Cardiac septum (tissue), 1 donor: ENCODE results near the gene BCL11A. TPM values are rescaled to one million over a fixed set of nuclear protein-coding genes. Genes with fewer than 3 reads are reported as not detected.

Source experiments
- DNase-seq: peaks from one replicate; pipeline ENCODE4 v3.0.0-alpha.2; 2020; ENCODE audit warnings: low spot score
- intact Hi-C: fragments of 100-400 bp; cut with DNase I; formaldehyde crosslinking; loops from one replicate; pipeline ENCODE4 v1.14.0; 2022
- long read RNA-seq: library from polyadenylated mRNA; unstranded; transcript quantifications from one replicate; pipeline ENCODE4 v2.0.0, GENCODE V29; 2021
- total RNA-seq: library from RNA; stranded (reverse); fragmentation: NEBNext Ultra II Directional; extraction: Animal tissue kit (Norgen Biotek cat#: 25700); gene quantifications from one replicate; pipeline ENCODE4 v1.2.1, GENCODE V29; 2021
- donor health status: DM: no; HTN: no; CAD: no.

Gene BCL11A
- 16.9 TPM for total RNA-seq
- long read RNA-seq, partial matches to known transcripts: 0 of 9 reads
- long read RNA-seq, other reads (novel, unspliced or antisense): 7 of 9 reads

- intact Hi-C loops: loop anchor here (5.0 to 10.0 kb wide), 4 partner anchors 116 to 1251 kb away; no protein-coding TSS in a partner anchor
- peak; percentile 88 for DNase-seq
Measured at GRCh38 chr2:60553495-60554073, at the start of gene BCL11A. BCL11A (minus strand) TSS chr2:60553654; CDS start chr2:60553270, 384 bp downstream.

DNA sequence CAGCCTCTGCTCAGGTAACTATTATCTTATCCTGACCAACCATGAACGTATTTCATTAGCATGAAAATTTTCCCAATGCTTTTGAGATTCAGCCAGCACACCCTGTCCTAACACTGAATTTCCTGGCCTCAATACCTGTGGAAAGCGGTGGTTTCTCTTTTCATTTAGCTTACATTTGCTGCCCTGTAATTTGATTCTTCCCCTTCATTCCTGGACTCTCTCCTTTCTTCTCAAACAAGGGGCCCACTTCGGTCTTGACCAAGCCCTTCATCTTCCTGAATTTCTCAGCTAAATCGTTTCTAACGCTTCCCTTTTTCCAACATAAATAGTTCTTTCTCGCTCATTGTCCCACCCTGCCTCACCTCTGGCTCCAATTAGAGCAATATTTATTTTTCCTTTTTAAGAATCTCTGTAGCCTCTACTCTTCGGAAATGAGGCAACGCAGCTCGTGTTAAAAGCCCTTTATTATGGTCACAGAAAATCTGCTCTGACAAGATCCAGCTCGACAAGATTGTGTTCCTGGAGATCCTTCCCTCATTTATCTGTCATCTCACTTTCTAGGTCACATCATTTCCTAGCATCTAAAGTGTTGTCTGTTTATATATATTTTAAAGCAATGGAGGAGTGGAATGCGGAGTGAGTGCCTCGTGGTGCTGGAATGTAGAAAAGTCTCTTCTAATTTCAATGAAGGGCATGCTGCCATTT, 49.5 kb upstream of the BCL11A start:
- intact Hi-C loops: no loop called here

GRCh38 chr2:60602388-60602787, 48.9 kb upstream of the BCL11A start:
- intact Hi-C loops: no loop called here

More for the DNA sequence above, 49.5 kb upstream of the BCL11A start:
- no peak for DNase-seq

DNA sequence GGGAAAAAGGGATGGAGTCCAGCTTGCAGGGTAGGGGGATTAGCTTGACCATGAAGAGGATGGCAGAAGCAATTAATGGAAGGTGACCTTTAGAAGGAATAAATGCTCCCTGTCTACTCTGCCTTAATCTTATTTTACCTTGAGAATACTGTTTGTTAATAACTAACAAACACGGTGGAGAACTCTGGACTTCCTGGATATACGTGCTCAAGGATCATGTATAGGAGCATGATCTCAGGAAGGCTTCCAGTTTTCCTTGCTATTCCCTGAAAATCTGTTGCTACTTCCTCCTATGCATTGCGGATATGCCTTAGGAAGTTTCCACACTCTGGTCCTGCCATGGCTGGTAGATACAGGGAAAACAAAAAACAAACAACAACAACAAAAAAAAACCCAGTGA, 44.8 kb upstream of the BCL11A start:
- no peak for DNase-seq
- intact Hi-C loops: no loop called here

More at GRCh38 chr2:60602388-60602787, 48.9 kb upstream of the BCL11A start:
- DNase-seq: no peak

GRCh38 chr2:60597346-60597745, 43.9 kb upstream of the BCL11A start:
- intact Hi-C loops: no loop called here
- no peak for DNase-seq

- intact Hi-C loops: no loop called here
Measured at GRCh38 chr2:60596411-60596810, 43.0 kb upstream of the BCL11A start.

DNA sequence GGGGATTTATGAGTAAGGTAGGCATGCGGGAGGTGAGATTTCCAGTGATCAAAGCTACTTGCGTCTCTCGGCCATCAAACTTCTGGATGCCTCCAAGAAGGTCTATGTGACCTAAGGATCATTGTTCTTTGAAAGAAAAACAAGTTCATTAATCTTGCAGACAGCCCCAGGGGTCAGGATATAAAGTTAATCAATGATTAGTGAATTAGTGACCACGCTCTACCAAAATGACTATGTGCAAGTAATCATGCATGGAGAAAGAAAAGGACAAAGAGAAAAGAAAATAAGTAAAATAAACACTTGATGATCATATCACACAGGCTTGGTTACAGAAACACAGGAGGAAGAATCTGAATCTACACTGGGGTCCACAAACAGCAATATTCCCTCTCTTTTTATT, 42.5 kb upstream of the BCL11A start:
- DNase-seq: no peak
- intact Hi-C loops: no loop called here

More at GRCh38 chr2:60596411-60596810, 43.0 kb upstream of the BCL11A start:
- DNase-seq: no peak

GRCh38 chr2:60589104-60589503, 35.6 kb upstream of the BCL11A start:
- intact Hi-C loops: loop anchor here (10.0 kb wide), 1 partner anchor 1824 kb away; no protein-coding TSS in a partner anchor
- no peak for DNase-seq

GRCh38 chr2:60586081-60586480, 32.6 kb upstream of the BCL11A start:
- intact Hi-C loops: loop anchor here (10.0 kb wide), 1 partner anchor 1821 kb away; no protein-coding TSS in a partner anchor
- DNase-seq: no peak

- intact Hi-C loops: loop anchor here (10.0 kb wide), 1 partner anchor 1820 kb away; no protein-coding TSS in a partner anchor
- peak; percentile 57 for DNase-seq
Measured at GRCh38 chr2:60585276-60585675, 31.8 kb upstream of the BCL11A start.

- intact Hi-C loops: loop anchor here (10.0 kb wide), 1 partner anchor 1819 kb away; no protein-coding TSS in a partner anchor
- no peak for DNase-seq
Measured at GRCh38 chr2:60583604-60584003, 30.1 kb upstream of the BCL11A start.

GRCh38 chr2:60581433-60582282, 28.2 kb upstream of the BCL11A start:
- DNase-seq: peak; percentile 87
- intact Hi-C loops: loop anchor here (10.0 kb wide), 1 partner anchor 1817 kb away; no protein-coding TSS in a partner anchor

DNA sequence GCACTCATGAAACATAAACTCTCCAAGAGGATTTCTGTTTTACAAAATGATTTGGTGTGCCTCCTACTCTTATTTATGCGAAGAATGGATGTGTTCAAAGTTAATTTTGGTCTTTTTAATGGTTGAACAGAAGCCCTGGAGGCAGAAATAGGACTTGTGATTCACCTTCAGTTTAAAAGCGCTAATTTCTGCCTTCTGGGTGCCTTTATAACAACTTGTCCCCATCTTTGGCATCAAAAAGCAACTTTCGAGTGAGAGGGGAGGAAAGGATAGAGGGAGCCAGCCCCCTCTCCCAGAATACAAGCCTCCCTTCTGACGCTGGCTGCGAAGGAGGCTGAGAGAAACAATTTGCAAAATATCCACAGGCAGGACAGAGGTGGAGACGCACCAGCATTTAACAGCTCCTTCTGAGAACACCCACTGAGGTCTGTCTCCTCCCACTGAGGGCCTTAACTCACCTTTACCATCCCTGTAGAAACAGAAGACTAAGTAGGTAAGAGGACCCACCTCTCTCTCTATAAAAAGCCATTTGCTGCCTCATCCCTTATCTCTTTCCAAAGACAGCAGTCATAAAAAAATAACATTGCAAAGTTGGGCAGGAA, 24.3 kb upstream of the BCL11A start:
- DNase-seq: no peak
- intact Hi-C loops: no loop called here

DNA sequence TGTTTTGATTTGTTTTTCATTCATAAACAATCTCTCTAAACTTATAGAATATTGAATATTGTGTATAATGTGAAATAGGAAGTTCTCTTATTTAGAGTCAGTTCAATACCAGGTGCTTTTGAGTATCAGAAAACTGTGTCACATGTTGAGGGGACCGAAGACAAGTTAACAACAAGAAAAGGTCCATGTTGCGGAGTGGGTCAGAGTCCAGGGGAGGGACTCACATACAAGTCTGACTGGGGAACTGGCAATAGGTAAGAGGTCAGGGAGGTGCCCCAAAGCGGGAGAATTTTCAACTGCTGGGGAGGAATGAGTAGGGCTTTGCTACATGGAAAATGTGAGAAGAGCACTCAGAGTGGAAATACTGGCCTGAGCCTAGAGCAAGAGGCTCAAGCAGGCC, 19.8 kb upstream of the BCL11A start:
- intact Hi-C loops: no loop called here
- DNase-seq: no peak

DNA sequence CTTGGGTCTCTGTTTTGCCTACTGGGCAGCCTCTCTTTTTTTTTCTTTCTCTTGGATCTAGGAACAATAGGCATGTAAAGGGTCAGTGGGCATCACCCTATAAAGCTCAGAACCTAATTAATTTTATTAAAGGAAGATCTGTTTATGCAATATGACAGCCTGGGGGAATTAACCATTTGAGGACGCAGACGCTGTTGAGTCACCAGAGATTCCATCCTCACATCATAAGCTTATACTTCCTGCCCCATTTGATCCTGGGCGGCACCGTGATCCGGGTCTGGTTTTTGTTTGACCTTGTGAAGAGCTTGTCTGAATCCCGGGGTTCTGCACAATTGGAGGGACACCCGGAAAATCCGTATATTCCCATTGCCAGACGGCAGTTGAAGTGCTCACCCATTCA, 16.8 kb upstream of the BCL11A start:
- intact Hi-C loops: no loop called here
- DNase-seq: no peak

- intact Hi-C loops: no loop called here
- DNase-seq: no peak
Measured at GRCh38 chr2:60569680-60570111, 16.2 kb upstream of the BCL11A start.

GRCh38 chr2:60567919-60568768, 14.7 kb upstream of the BCL11A start:
- intact Hi-C loops: no loop called here
- no peak for DNase-seq

GRCh38 chr2:60567096-60567495, 13.6 kb upstream of the BCL11A start:
- intact Hi-C loops: no loop called here
- no peak for DNase-seq
